Measurements from ENCODE around the gene VWF.
A peak's percentile ranks its signal among the peaks of the same experiment; 100 is the strongest.
"Not testable (repeated sequence)": the region's sequence is repeated elsewhere in the genome, so short reads cannot be mapped to it uniquely, and the experiment has no call there.

VWF gene

GRCh38 chr12:6124411-6125309 lies at the start of gene VWF:
VWF (minus strand) TSS chr12:6124670; CDS start chr12:6123196, 1,474 bp downstream.
- DNase-seq (ENCODE audit: low spot score), result no peak

GRCh38 chr12:6172862-6173261 lies 48.4 kb upstream of the VWF start:
- no peak for DNase-seq (ENCODE audit: low spot score)

GRCh38 chr12:6172086-6172485 lies 47.6 kb upstream of the VWF start:
- DNase-seq (ENCODE audit: low spot score), result no peak

GRCh38 chr12:6171409-6172015 lies 47.0 kb upstream of the VWF start:
- no peak for DNase-seq (ENCODE audit: low spot score)

GRCh38 chr12:6167327-6168280 lies 43.1 kb upstream of the VWF start:
- DNase-seq (ENCODE audit: low spot score), result peak; percentile 36

- no peak for DNase-seq (ENCODE audit: low spot score)
These were observed 42.3 kb upstream of the VWF start for GRCh38 chr12:6166808-6167207.

GRCh38 chr12:6165395-6165794 lies 40.9 kb upstream of the VWF start:
- DNase-seq (ENCODE audit: low spot score), result no peak

- DNase-seq (ENCODE audit: low spot score), result no peak
These were observed 39.1 kb upstream of the VWF start for GRCh38 chr12:6163416-6164060.

- DNase-seq (ENCODE audit: low spot score), result no peak
These were observed 36.8 kb upstream of the VWF start for GRCh38 chr12:6161124-6161882.

GRCh38 chr12:6160049-6160649 lies 35.7 kb upstream of the VWF start:
- not testable (repeated sequence) for DNase-seq (ENCODE audit: low spot score)

- not testable (repeated sequence) for DNase-seq (ENCODE audit: low spot score)
These were observed 34.9 kb upstream of the VWF start for GRCh38 chr12:6159166-6160011.

- DNase-seq (ENCODE audit: low spot score), result no peak
These were observed 34.3 kb upstream of the VWF start for GRCh38 chr12:6158749-6159148.

GRCh38 chr12:6158255-6158654 lies 33.8 kb upstream of the VWF start:
- DNase-seq (ENCODE audit: low spot score), result no peak

- DNase-seq (ENCODE audit: low spot score), result no peak
These were observed 33.0 kb upstream of the VWF start for GRCh38 chr12:6157482-6157881.

- no peak for DNase-seq (ENCODE audit: low spot score)
These were observed 30.4 kb upstream of the VWF start for GRCh38 chr12:6154730-6155459.

- DNase-seq (ENCODE audit: low spot score), result not testable (repeated sequence)
These were observed 24.3 kb upstream of the VWF start for GRCh38 chr12:6148722-6149121.

GRCh38 chr12:6148061-6148460 lies 23.6 kb upstream of the VWF start:
- no peak for DNase-seq (ENCODE audit: low spot score)

GRCh38 chr12:6146951-6147350 lies 22.5 kb upstream of the VWF start:
- DNase-seq (ENCODE audit: low spot score), result no peak

- DNase-seq (ENCODE audit: low spot score), result no peak
These were observed 22.0 kb upstream of the VWF start for GRCh38 chr12:6146509-6146908.
